Smooth muscle cell (in vitro differentiated cells): ENCODE results near the gene NLRP8. TPM values are rescaled to one million over a fixed set of nuclear protein-coding genes. Genes with fewer than 3 reads are reported as not detected.

Source experiments
- DNase-seq: peaks from one replicate; lab custom pipeline; 2025; ENCODE audit not compliant: unreplicated experiment; lab: John Stamatoyannopoulos, UW
- H2AFZ ChIP-seq: fragments of 200-600 bp; sonication (generic); 2 replicates; pipeline ENCODE4 v1.6.0; 2016; ENCODE audit warnings: antibody characterized with exemption, low read depth, mild to moderate bottlenecking
- H3F3A ChIP-seq: fragments of 200-600 bp; sonication (generic); 2 replicates; pipeline ENCODE4 v1.6.0; 2017; ENCODE audit warnings: antibody characterized with exemption, low read depth
- H3K27ac ChIP-seq: fragments of 200-600 bp; sonication (generic); 2 replicates; pipeline ENCODE4 v1.5.1; 2016; ENCODE audit warnings: low read depth, mild to moderate bottlenecking
- H3K27me3 ChIP-seq: fragments of 200-600 bp; sonication (generic); 2 replicates; pipeline ENCODE4 v1.6.1; 2016; ENCODE audit warnings: low read depth, mild to moderate bottlenecking
- H3K36me3 ChIP-seq: fragments of 200-600 bp; sonication (generic); 2 replicates; pipeline ENCODE4 v1.5.1; 2016; ENCODE audit warnings: low read depth
- H3K4me1 ChIP-seq: fragments of 200-600 bp; sonication (generic); 2 replicates; pipeline ENCODE4 v1.5.1; 2016; ENCODE audit warnings: low read depth
- H3K4me2 ChIP-seq: fragments of 200-600 bp; sonication (generic); 2 replicates; pipeline ENCODE4 v1.6.0; 2016; ENCODE audit warnings: mild to moderate bottlenecking
- H3K4me3 ChIP-seq: fragments of 200-600 bp; sonication (generic); 2 replicates; pipeline ENCODE4 v1.5.1; 2016; ENCODE audit warnings: mild to moderate bottlenecking
- H3K79me2 ChIP-seq: fragments of 200-600 bp; sonication (generic); 2 replicates; pipeline ENCODE4 v1.6.0; 2016; ENCODE audit warnings: low read depth, mild to moderate bottlenecking
- H3K9ac ChIP-seq: fragments of 200-600 bp; sonication (generic); 2 replicates; pipeline ENCODE4 v1.6.0; 2016; ENCODE audit warnings: low read depth
- H3K9me3 ChIP-seq: fragments of 200-600 bp; sonication (generic); replicated peaks from 2 replicates; pipeline ENCODE4 v1.5.1; 2016; ENCODE audit warnings: low read depth
- H4K20me1 ChIP-seq: fragments of 200-600 bp; sonication (generic); 2 replicates; pipeline ENCODE4 v1.6.0; 2016; ENCODE audit warnings: low read depth
- CTCF ChIP-seq: fragments of 200-600 bp; sonication (generic); IDR thresholded peaks from 2 replicates; pipeline ENCODE4 v1.5.1; 2017; ENCODE audit warnings: borderline replicate concordance, mild to moderate bottlenecking, antibody characterized with exemption; ENCODE audit not compliant: insufficient read depth, poor library complexity, severe bottlenecking
- WGBS: methylation state at CpG from one replicate; pipeline ENCODE4 v1.1.7; 2016; ENCODE audit warnings: low lambda C conversion rate; 5-methylcytosine and 5-hydroxymethylcytosine counted together
- polyA plus RNA-seq: library from polyadenylated mRNA; unstranded; fragments of >200 nt; fragmentation: Nextera tagmentation; extraction: Ambion mirVana; gene quantifications from 2 replicates; pipeline ENCODE4 v1.2.1, GENCODE V29; 2016
- total RNA-seq: library from RNA; depleted of rRNA; stranded (reverse); fragments of >200 nt; gene quantifications from 2 replicates; pipeline ENCODE4 v1.2.3, GENCODE V29; 2014

The NLRP8 gene
- total and polyA plus RNA-seq, 2 experiments from 2014 or later, result not detected

DNA sequence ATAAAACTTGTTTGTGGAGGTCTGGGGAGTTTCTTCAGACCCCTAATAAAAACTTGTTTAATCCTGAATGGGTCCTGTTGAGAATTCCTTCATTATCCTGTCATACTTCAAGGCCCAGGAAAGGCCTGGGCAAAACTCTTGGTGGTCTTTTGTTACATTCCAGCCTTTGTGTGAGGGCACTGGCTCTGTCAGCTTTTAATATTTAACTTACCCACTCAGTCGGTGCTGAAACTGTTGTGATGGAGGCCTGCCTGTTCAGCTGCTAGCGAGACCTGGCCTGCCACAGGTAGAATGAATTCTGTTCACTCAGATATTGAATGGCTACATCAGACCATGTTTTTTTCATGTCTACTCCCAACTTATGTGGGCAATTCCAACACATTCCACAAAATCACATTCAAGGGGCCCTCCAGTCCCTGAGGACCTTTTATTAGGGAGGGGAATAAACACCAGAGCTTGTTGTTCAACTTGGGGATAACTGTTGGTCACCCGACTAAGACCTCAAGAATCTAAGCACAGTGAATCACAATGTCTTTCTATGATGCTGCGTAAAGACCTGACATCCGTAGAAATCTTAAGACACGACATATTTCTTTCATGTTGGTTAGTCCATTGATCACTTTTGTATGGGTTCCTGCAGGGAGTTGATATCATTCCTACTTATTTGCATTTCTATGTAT is 12.5 kb downstream of the NLRP8 start:
- Histone ChIP-seq H3K4me1 (no peaks in the 10 kb centered on the region), H4K20me1 (no peaks in the 10 kb centered on the region), H3K9ac (no peak overlapping the region), H3K9me3 (peaks cover 8% of the 10 kb centered on the region), H3K79me2 (no peaks in the 10 kb centered on the region), H3K36me3 (no peaks in the 10 kb centered on the region), H3K4me2 (no peak overlapping the region), H3K27ac (no peak overlapping the region), H2AFZ (no peak overlapping the region), H3K4me3 (no peak overlapping the region), H3K27me3 (no peaks in the 10 kb centered on the region), H3F3A (no peaks in the 10 kb centered on the region)
- TF ChIP-seq CTCF, result no peak
- DNase-seq, result no peak
- 77% methylated on average over 6 of the region's 6 CpGs for WGBS

DNA sequence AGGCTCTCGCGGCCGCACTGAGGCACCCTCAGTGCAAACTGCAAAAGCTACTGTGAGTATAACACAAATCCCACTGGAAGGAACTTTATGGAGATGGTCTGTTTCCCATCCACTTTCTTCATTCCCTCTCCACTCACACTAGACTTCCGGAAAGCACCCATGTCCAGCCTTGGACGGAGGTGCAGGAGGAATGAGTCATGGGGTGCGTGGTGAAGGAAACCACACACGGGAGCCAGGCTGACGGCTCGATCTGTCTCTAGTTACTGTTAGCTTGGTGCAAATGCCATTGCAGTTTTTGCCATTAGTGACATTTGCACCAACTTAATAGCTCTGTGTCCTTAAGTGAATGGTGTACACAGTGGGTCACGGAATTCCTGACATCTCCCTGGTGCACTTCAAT is 14.6 kb downstream of the NLRP8 start:
- H3K4me2 ChIP-seq, result no peak overlapping the region
- 87% methylated on average over 10 of the region's 10 CpGs for WGBS

DNA sequence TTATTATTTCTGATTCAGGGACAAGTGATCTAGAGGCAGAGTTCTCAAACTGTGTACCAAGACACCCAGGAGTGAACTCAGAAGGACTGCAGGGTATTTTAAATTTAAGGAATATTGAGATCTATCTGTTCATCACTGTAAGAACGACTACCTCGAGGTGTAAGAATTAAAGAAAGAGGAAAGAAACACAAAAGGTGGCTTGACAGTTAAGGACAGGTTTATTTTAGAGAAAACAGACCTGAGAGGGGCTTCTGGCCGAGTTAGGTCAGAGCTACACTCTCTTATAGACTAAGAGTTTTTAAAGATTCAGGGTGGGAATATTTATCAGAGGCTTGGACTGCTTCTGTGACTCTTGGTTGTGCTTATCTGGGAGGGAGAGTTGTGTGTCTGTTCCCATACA is 26.4 kb downstream of the NLRP8 start:
- no peaks in the 10 kb centered on the region for H3K36me3 ChIP-seq
- no peaks in the 10 kb centered on the region for H3F3A ChIP-seq
- H4K20me1 ChIP-seq, result no peaks in the 10 kb centered on the region
- H3K4me3 ChIP-seq, result no peak overlapping the region
- H3K9ac ChIP-seq, result no peak overlapping the region
- no peak overlapping the region for H2AFZ ChIP-seq
- no peak overlapping the region for H3K4me2 ChIP-seq
- no peak for DNase-seq
- H3K9me3 ChIP-seq, result peaks cover 3% of the 10 kb centered on the region
- no peaks in the 10 kb centered on the region for H3K79me2 ChIP-seq
- no peaks in the 10 kb centered on the region for H3K4me1 ChIP-seq
- 45% methylated on average over 3 of the region's 3 CpGs for WGBS
- H3K27me3 ChIP-seq, result no peaks in the 10 kb centered on the region
- no peak overlapping the region for H3K27ac ChIP-seq
- TF ChIP-seq CTCF, result no peak

More for the DNA sequence above, 14.6 kb downstream of the NLRP8 start:
- H3K9me3 ChIP-seq, result peaks cover 8% of the 10 kb centered on the region
- H3F3A ChIP-seq, result no peaks in the 10 kb centered on the region
- H3K4me3 ChIP-seq, result no peak overlapping the region
- no peak overlapping the region for H3K27ac ChIP-seq
- H3K4me1 ChIP-seq, result no peaks in the 10 kb centered on the region
- DNase-seq, result no peak
- TF ChIP-seq CTCF, result no peak
- H3K27me3 ChIP-seq, result no peaks in the 10 kb centered on the region
- no peaks in the 10 kb centered on the region for H3K79me2 ChIP-seq
- H2AFZ ChIP-seq, result no peak overlapping the region
- no peaks in the 10 kb centered on the region for H3K36me3 ChIP-seq
- H3K9ac ChIP-seq, result no peak overlapping the region
- H4K20me1 ChIP-seq, result no peaks in the 10 kb centered on the region

GRCh38 chr19:55980415-55980814 is 32.8 kb downstream of the NLRP8 start:
- H3F3A ChIP-seq, result no peaks in the 10 kb centered on the region
- no peak overlapping the region for H3K9ac ChIP-seq
- H3K27ac ChIP-seq, result no peak overlapping the region
- no peak for TF ChIP-seq CTCF
- no peaks in the 10 kb centered on the region for H3K4me1 ChIP-seq
- no peaks in the 10 kb centered on the region for H3K27me3 ChIP-seq
- H3K4me2 ChIP-seq, result no peak overlapping the region
- no peaks in the 10 kb centered on the region for H3K79me2 ChIP-seq
- H3K4me3 ChIP-seq, result no peak overlapping the region
- H3K9me3 ChIP-seq, result peaks cover 5% of the 10 kb centered on the region
- H2AFZ ChIP-seq, result no peak overlapping the region
- no peaks in the 10 kb centered on the region for H3K36me3 ChIP-seq
- DNase-seq, result no peak
- 69% methylated on average over 9 of the region's 9 CpGs for WGBS
- no peaks in the 10 kb centered on the region for H4K20me1 ChIP-seq
